ENCODE results near the gene NTM. TPM values are rescaled to one million over a fixed set of nuclear protein-coding genes. Genes with fewer than 3 reads are reported as not detected.

The NTM gene
- total RNA-seq, 2 donors from 2014 or later: 1.7 to 3.6 TPM

DNA sequence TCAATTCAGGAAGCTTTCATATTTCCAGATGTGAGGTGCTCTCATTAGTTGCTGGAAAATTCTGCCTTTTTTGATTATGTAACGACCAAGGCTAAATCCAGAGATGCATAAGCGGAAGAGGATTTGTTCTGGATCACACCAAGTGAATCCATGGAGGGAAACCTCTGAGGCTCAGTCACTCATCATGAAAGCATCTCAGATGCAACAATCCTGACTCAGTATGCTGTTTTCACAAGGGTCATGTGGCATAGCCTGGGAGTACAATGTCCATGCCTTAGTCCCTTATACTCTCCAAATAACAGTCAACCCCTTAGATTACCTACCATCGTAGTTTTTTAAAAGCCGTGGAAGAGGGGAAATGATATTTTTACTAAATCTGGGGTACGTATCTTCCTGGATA, 445.6 kb downstream of the NTM start:
- 93 to 97% methylated on average over 5 of the region's 5 CpGs for WGBS, 2 experiments (ENCODE audit: insufficient coverage in 1 of 2, insufficient read length in 1 of 2)
- H3K9me3 Mint-ChIP-seq: no peaks in the 10 kb centered on the region
- TF ChIP-seq, protein P1, sequence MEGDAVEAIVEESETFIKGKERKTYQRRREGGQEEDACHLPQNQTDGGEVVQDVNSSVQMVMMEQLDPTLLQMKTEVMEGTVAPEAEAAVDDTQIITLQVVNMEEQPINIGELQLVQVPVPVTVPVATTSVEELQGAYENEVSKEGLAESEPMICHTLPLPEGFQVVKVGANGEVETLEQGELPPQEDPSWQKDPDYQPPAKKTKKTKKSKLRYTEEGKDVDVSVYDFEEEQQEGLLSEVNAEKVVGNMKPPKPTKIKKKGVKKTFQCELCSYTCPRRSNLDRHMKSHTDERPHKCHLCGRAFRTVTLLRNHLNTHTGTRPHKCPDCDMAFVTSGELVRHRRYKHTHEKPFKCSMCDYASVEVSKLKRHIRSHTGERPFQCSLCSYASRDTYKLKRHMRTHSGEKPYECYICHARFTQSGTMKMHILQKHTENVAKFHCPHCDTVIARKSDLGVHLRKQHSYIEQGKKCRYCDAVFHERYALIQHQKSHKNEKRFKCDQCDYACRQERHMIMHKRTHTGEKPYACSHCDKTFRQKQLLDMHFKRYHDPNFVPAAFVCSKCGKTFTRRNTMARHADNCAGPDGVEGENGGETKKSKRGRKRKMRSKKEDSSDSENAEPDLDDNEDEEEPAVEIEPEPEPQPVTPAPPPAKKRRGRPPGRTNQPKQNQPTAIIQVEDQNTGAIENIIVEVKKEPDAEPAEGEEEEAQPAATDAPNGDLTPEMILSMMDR (conservative IDR thresholded peaks at IDR 0.05): no peak
- Histone ChIP-seq H3K9ac (ENCODE audit: extremely low read depth, low read length, poor library complexity, severe bottlenecking) (no peak overlapping the region), H3K27me3 (ENCODE audit: control insufficient read depth, insufficient read depth, low read length, poor library complexity, severe bottlenecking) (no peaks in the 10 kb centered on the region), H3K27ac (ENCODE audit: low read depth, low read length) (no peak overlapping the region), H3K36me3 (ENCODE audit: control insufficient read depth, insufficient read depth, low read length) (no peaks in the 10 kb centered on the region), H3K9me3 (ENCODE audit: control insufficient read depth, low read length) (no peaks in the 10 kb centered on the region), H3K4me1 (ENCODE audit: control insufficient read depth, insufficient read depth, low read length) (peaks cover 6% of the 10 kb centered on the region), H3K4me3 (ENCODE audit: low read length) (no peak overlapping the region)
- H3K27ac Mint-ChIP-seq: no peak overlapping the region
- no peak for DNase-seq
- H3K4me1 Mint-ChIP-seq: peaks cover 23% of the 10 kb centered on the region
- no peaks in the 10 kb centered on the region for H3K36me3 Mint-ChIP-seq (ENCODE audit: low read depth)
- H3K4me3 Mint-ChIP-seq: no peak overlapping the region
- H3K27me3 Mint-ChIP-seq (ENCODE audit: insufficient read depth): no peaks in the 10 kb centered on the region

DNA sequence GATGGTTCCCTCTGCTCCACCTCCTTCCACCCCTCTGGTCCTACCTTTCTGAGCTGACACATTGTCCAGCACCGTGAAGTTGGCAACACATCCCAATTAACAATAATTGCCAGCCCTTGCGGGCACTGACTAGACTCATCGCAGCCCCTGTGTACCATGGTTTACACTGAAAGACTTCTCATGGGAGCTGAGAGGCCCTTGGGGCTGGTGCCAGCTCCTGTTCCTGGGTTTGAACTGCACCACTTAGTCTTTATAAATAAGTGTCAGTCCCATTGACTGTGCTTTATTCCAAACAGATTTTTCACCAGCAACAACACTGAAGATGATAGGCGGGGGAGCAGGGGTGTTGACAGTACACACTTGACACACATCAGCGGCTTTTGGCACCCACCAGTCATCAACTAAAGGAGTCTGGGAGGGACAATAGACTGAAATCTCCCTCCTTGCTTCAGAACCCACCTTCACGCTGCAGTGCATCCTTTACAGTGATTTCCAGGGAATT, 447.3 kb downstream of the NTM start:
- no peak overlapping the region for H3K4me3 ChIP-seq (ENCODE audit: low read length)
- 94 to 97% methylated on average over 6 of the region's 6 CpGs for WGBS, 2 experiments (ENCODE audit: insufficient coverage in 1 of 2, insufficient read length in 1 of 2)
- no peaks in the 10 kb centered on the region for H3K9me3 ChIP-seq (ENCODE audit: control insufficient read depth, low read length)
- DNase-seq: no peak
- no peak overlapping the region for H3K4me3 Mint-ChIP-seq
- H3K36me3 Mint-ChIP-seq (ENCODE audit: low read depth): no peaks in the 10 kb centered on the region
- H3K27me3 Mint-ChIP-seq (ENCODE audit: insufficient read depth): no peaks in the 10 kb centered on the region
- H3K9me3 Mint-ChIP-seq: no peaks in the 10 kb centered on the region
- TF ChIP-seq, protein P1 (conservative IDR thresholded peaks at IDR 0.05): no peak
- H3K4me1 ChIP-seq (ENCODE audit: control insufficient read depth, insufficient read depth, low read length): peaks cover 6% of the 10 kb centered on the region
- no peak overlapping the region for H3K27ac Mint-ChIP-seq
- no peak overlapping the region for H3K27ac ChIP-seq (ENCODE audit: low read depth, low read length)
- no peak overlapping the region for H3K9ac ChIP-seq (ENCODE audit: extremely low read depth, low read length, poor library complexity, severe bottlenecking)
- no peaks in the 10 kb centered on the region for H3K36me3 ChIP-seq (ENCODE audit: control insufficient read depth, insufficient read depth, low read length)
- H3K4me1 Mint-ChIP-seq: peaks cover 33% of the 10 kb centered on the region
- H3K27me3 ChIP-seq (ENCODE audit: control insufficient read depth, insufficient read depth, low read length, poor library complexity, severe bottlenecking): no peaks in the 10 kb centered on the region

- Histone ChIP-seq H3K4me1 (ENCODE audit: control insufficient read depth, insufficient read depth, low read length) (peaks cover 14% of the 10 kb centered on the region), H3K9me3 (ENCODE audit: control insufficient read depth, low read length) (no peaks in the 10 kb centered on the region), H3K27ac (ENCODE audit: low read depth, low read length) (no peak overlapping the region), H3K27me3 (ENCODE audit: control insufficient read depth, insufficient read depth, low read length, poor library complexity, severe bottlenecking) (no peaks in the 10 kb centered on the region), H3K36me3 (ENCODE audit: control insufficient read depth, insufficient read depth, low read length) (no peaks in the 10 kb centered on the region), H3K9ac (ENCODE audit: extremely low read depth, low read length, poor library complexity, severe bottlenecking) (no peak overlapping the region), H3K4me3 (ENCODE audit: low read length) (no peak overlapping the region)
- no peaks in the 10 kb centered on the region for H3K9me3 Mint-ChIP-seq
- TF ChIP-seq, protein P1 (conservative IDR thresholded peaks at IDR 0.05): no peak
- no peaks in the 10 kb centered on the region for H3K36me3 Mint-ChIP-seq (ENCODE audit: low read depth)
- H3K4me1 Mint-ChIP-seq: peaks cover 37% of the 10 kb centered on the region
- no peak overlapping the region for H3K27ac Mint-ChIP-seq
- DNase-seq: no peak
- H3K4me3 Mint-ChIP-seq: no peak overlapping the region
- H3K27me3 Mint-ChIP-seq (ENCODE audit: insufficient read depth): no peaks in the 10 kb centered on the region
- 91 to 92% methylated on average over 9 to 10 of the region's 10 CpGs for WGBS, 2 experiments (ENCODE audit: insufficient coverage in 1 of 2, insufficient read length in 1 of 2)
These were observed 449.4 kb downstream of the NTM start for GRCh38 chr11:131819865-131820264.
